HK-2 (cell line): ENCODE data around the gene SLC29A3.

Experiments used
- DNase-seq: peaks from one replicate; pipeline ENCODE4 v3.0.0-alpha.2; 2018; ENCODE audit not compliant: unreplicated experiment

SLC29A3 gene

GRCh38 chr10:71369602-71370001, 50.5 kb downstream of the SLC29A3 start:
- DNase-seq, result no peak

- no peak for DNase-seq
Observed at GRCh38 chr10:71370031-71370430, 51.0 kb downstream of the SLC29A3 start.

GRCh38 chr10:71371750-71372166, 52.7 kb downstream of the SLC29A3 start:
- no peak for DNase-seq

DNA sequence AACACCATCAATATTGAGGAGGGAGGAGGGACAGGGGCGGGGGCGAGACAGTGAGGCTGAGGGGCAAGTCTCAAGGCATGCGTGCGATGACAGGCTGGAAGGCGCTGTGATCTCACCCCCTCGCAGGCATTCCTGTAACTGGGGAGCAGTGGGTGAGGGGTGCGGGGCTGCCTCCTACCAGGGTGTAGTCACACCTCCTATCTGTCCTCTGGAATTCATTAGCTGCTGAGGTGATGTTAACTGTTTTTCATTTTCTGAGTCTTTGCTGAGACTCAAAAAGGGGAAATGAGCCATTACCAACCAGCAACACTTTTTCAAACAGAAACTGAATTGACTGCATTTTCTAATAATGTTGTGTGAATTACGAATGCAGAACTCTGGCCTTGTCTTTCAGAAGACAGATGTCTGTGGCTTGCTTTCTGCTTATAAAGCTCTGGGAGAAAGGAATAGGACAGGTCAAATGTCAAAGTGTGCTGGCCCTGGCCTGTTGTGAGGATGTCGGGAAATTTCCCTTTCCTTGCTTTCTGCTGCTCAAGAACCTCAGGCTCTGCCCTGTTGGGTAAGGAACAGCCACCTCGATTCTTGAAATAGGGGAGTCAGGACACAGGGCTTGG, 53.9 kb downstream of the SLC29A3 start:
- no peak for DNase-seq

GRCh38 chr10:71374481-71375233, 55.6 kb downstream of the SLC29A3 start:
- DNase-seq, result no peak

DNA sequence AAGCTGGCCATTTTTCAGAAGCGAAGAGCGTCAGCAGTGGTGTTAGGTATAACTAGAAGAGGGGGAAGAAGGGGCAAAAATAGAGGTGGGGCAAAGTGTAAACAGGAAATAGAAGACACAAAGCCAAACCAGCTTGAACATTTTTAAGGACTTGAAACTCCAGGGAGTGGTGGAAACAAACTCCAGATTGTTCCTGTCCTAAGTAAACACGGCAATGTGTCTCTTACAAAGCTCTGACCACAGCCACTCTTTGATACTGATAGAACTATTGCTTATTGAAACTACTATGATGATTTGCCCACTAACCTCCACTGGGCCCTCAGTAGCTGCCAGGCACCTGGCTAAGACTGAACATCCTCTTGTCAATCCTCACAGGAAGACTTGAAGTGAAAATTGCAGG, 56.9 kb downstream of the SLC29A3 start:
- no peak for DNase-seq

GRCh38 chr10:71378336-71379117, 59.5 kb downstream of the SLC29A3 start:
- no peak for DNase-seq

- DNase-seq, result no peak
Observed at GRCh38 chr10:71379118-71379766, 60.2 kb downstream of the SLC29A3 start.

- no peak for DNase-seq
Observed at GRCh38 chr10:71380841-71381240, 61.8 kb downstream of the SLC29A3 start.

GRCh38 chr10:71381611-71382010, 62.6 kb downstream of the SLC29A3 start:
- no peak for DNase-seq

- no peak for DNase-seq
Observed at GRCh38 chr10:71382028-71382427, 63.0 kb downstream of the SLC29A3 start.

DNA sequence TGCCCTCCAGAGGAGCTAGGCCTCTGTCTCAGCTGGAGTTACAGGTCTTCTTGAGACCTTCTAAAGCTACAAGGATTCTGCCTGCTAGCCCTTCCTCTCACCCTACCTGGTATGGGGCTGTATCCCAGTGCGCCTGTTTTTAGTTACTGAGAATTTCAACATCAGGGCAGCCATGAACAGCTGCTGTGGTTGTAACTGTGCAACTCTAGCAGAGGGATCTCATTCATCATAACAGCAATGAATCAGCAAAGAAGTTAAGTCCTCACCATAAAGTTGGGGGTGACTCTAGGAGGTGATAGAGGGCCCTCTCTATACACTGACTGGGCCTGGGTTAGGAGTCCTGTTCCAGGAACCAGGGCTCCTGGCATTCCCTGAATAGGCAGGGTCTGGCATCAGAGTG, 63.7 kb downstream of the SLC29A3 start:
- no peak for DNase-seq

- DNase-seq, result peak; percentile 76
Observed at GRCh38 chr10:71383972-71384687, 65.1 kb downstream of the SLC29A3 start.

DNA sequence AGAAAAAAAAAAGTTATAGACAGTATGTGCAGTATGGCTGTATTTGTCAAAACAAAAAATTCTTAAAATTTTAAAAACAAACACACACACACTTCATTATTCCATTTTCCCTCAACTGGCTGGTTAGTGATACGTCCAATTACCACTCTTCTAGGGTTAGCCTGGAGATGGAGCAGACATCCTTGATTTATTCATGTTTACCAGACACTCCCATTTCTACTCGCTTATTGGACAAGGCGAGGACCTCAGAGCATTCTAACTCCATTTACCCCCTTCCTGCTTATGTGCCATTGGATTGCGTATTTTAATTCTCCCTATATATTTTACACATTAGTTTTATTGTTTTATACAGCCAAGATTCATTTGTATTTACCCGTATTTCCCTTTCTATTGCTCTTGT, 69.1 kb downstream of the SLC29A3 start:
- no peak for DNase-seq

GRCh38 chr10:71388583-71389310, 69.7 kb downstream of the SLC29A3 start:
- no peak for DNase-seq

DNA sequence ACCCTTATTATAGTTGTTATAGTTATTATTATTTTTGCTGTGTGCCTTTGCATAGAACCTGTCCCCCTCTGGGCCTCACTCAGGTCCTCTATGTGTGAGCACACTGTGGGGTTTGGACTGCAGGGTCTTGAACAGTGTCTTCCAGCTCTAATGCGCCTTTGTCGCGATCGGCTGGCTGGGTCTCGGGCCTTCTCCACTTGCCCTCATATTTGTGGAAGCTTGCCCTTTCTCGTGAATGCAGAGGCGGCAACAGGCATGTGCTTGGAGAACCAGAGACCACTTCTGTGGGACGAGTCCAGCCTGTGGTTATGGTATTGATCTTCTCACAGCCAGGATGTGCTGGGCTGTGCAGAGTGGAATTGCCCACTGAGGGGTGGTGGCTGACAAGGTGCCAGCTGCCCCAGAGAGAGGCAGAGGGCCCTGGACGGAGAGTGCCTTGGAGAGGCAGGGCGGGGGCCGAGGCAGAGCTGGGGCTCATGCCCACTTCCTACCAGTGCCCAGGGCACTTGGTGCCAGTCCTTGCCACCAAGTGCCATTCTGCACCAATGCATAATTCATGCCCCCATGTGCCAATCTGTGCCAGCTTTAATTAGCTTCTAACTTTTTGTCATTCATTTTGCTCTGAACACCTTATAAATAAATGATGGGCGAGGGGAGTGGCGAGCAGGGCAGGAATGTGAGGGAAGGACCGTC, 70.9 kb downstream of the SLC29A3 start:
- DNase-seq, result no peak

- no peak for DNase-seq
Observed at GRCh38 chr10:71390461-71390835, 71.4 kb downstream of the SLC29A3 start.

- no peak for DNase-seq
Observed at GRCh38 chr10:71390921-71391690, 72.0 kb downstream of the SLC29A3 start.

- no peak for DNase-seq
Observed at GRCh38 chr10:71391701-71392100, 72.6 kb downstream of the SLC29A3 start.

DNA sequence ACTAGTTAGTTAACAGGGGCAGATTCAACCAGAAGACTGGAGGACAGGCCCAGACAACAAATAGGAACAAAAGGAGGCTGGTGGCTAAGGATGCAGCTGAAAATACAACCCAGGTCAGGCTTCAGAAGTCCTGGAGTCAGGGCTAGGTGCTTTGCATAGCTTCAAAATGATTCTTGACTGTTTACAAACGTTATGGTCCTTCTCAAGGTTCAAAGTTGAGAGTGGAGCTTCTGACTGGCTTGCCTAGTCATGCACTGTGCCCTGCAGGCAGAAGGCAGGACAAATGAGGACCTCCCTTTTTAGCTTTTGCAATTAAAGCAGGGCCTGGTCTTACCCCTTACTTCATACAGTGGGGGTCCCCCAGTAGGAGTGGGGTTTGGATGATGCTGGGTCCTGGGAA, 73.2 kb downstream of the SLC29A3 start:
- DNase-seq, result no peak
